ENCODE data around the gene PHKA1. TPM values are rescaled to one million over a fixed set of nuclear protein-coding genes. Genes with fewer than 3 reads are reported as not detected.
"Not testable (repeated sequence)": the region's sequence is repeated elsewhere in the genome, so short reads cannot be mapped to it uniquely, and the experiment has no call there.

Gene PHKA1
- total RNA-seq, 2 experiments from 2014 or later: 9.7 to 10.2 TPM

DNA sequence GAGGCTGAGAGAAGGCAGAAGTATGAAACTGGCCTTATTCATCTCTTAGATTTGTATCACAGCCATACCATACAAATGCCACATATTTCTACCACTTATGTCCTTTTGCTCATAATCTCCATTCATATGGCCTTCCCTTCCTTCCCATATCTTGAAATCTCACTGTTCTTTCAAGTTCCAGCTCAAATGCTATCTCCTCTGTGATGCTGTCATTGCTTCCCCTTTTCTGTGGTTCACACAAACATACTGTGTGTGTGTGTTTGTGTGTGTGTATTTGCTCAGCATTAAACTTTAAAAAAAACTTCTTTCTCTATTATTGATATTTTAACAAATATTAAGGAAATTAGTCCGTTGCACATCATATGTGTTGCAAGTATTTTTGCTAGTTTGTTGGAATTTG lies 26.7 kb downstream of the PHKA1 start:
- Mint-ChIP-seq H3K4me1 (peaks cover 2% of the 10 kb centered on the region), H3K27me3 (no peaks in the 10 kb centered on the region), H3K9me3 (peaks cover 2% of the 10 kb centered on the region), H3K27ac (no peak overlapping the region), H3K4me3 (no peak overlapping the region), H3K36me3 (peaks cover 6% of the 10 kb centered on the region)
- DNase-seq: no peak

- no peak overlapping the region for H3K4me3 Mint-ChIP-seq
- DNase-seq: no peak
- H3K9me3 Mint-ChIP-seq: peaks cover 2% of the 10 kb centered on the region
- peaks cover 6% of the 10 kb centered on the region for H3K36me3 Mint-ChIP-seq
- no peak overlapping the region for H3K27ac Mint-ChIP-seq
- no peaks in the 10 kb centered on the region for H3K27me3 Mint-ChIP-seq
- peaks cover 2% of the 10 kb centered on the region for H3K4me1 Mint-ChIP-seq
Observed at GRCh38 chrX:72685810-72686456, 28.2 kb downstream of the PHKA1 start.

- H3K4me3 Mint-ChIP-seq: no peak overlapping the region
Observed at GRCh38 chrX:72685018-72685417, 29.1 kb downstream of the PHKA1 start.

GRCh38 chrX:72683631-72684030 lies 30.5 kb downstream of the PHKA1 start:
- peaks cover 6% of the 10 kb centered on the region for H3K9me3 Mint-ChIP-seq
- H3K4me1 Mint-ChIP-seq: peaks cover 2% of the 10 kb centered on the region
- H3K36me3 Mint-ChIP-seq: peaks cover 12% of the 10 kb centered on the region
- H3K27ac Mint-ChIP-seq: no peak overlapping the region
- no peak overlapping the region for H3K4me3 Mint-ChIP-seq
- H3K27me3 Mint-ChIP-seq: no peaks in the 10 kb centered on the region
- DNase-seq: no peak

More at GRCh38 chrX:72685018-72685417, 29.1 kb downstream of the PHKA1 start:
- H3K27me3 Mint-ChIP-seq: no peaks in the 10 kb centered on the region
- no peak for DNase-seq
- peaks cover 2% of the 10 kb centered on the region for H3K4me1 Mint-ChIP-seq
- H3K36me3 Mint-ChIP-seq: peaks cover 8% of the 10 kb centered on the region
- H3K9me3 Mint-ChIP-seq: peaks cover 2% of the 10 kb centered on the region
- H3K27ac Mint-ChIP-seq: no peak overlapping the region

DNA sequence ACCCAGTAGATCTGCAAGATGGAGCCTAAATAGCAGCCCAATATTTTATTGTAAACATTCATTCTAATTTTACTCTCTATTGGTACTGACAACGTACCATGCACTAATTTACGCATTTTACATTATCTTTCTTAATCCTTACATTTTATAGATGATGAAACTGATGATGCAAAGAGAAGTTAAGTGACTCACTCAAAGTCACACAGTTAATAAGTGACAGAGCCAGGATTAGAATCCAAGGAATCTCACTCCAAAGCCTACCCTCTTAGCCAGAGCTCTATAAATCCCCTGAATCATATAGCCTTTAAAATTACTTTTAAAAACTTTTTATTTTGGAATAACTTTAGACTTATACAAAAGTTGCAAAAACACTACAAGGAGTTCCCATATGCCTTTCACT lies 37.6 kb downstream of the PHKA1 start:
- no peaks in the 10 kb centered on the region for H3K4me1 Mint-ChIP-seq
- peaks cover 18% of the 10 kb centered on the region for H3K36me3 Mint-ChIP-seq
- no peak overlapping the region for H3K4me3 Mint-ChIP-seq
- peaks cover 4% of the 10 kb centered on the region for H3K9me3 Mint-ChIP-seq
- H3K27ac Mint-ChIP-seq: no peak overlapping the region
- H3K27me3 Mint-ChIP-seq: no peaks in the 10 kb centered on the region
- no peak for DNase-seq

DNA sequence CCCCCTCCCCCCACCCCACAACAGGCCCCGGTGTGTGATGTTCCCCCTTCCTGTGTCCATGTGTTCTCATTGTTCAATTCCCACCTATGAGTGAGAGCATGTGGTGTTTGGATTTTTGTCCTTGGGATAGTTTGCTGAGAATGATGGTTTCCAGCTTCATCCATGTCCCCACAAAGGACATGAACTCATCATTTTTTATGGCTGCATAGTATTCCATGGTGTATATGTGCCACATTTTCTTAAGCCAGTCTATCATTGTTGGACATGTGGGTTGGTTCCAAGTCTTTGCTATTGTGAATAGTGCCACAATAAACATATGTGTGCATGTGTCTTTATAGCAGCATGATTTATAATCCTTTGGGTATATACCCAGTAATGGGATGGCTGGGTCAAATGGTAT lies 40.2 kb downstream of the PHKA1 start:
- H3K27ac Mint-ChIP-seq, H3K4me3 Mint-ChIP-seq, DNase-seq, H3K9me3 Mint-ChIP-seq, H3K4me1 Mint-ChIP-seq, H3K27me3 Mint-ChIP-seq: not testable (repeated sequence)
- peaks cover 17% of the 10 kb centered on the region for H3K36me3 Mint-ChIP-seq

DNA sequence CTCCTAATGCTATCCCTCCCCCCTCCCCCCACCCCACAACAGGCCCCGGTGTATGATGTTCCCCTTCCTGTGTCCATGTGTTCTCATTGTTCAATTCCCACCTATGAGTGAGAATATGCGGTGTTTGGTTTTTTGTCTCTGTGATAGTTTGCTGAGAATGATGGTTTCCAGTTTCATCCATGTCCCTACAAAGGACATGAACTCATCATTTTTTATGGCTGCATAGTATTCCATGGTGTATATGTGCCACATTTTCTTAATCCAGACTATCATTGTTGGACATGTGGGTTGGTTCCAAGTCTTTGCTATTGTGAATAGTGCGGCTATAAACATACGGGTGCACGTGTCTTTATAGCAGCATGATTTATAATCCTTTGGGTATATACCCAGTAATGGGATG lies 44.6 kb downstream of the PHKA1 start:
- not testable (repeated sequence) for H3K27ac Mint-ChIP-seq, DNase-seq, H3K27me3 Mint-ChIP-seq, H3K9me3 Mint-ChIP-seq, H3K4me3 Mint-ChIP-seq, H3K4me1 Mint-ChIP-seq
- H3K36me3 Mint-ChIP-seq: peaks cover 20% of the 10 kb centered on the region

GRCh38 chrX:72666451-72666850 lies 47.7 kb downstream of the PHKA1 start:
- DNase-seq: no peak
- peaks cover 2% of the 10 kb centered on the region for H3K9me3 Mint-ChIP-seq
- peaks cover 25% of the 10 kb centered on the region for H3K36me3 Mint-ChIP-seq
- no peaks in the 10 kb centered on the region for H3K27me3 Mint-ChIP-seq
- no peak overlapping the region for H3K27ac Mint-ChIP-seq
- no peaks in the 10 kb centered on the region for H3K4me1 Mint-ChIP-seq
- no peak overlapping the region for H3K4me3 Mint-ChIP-seq

DNA sequence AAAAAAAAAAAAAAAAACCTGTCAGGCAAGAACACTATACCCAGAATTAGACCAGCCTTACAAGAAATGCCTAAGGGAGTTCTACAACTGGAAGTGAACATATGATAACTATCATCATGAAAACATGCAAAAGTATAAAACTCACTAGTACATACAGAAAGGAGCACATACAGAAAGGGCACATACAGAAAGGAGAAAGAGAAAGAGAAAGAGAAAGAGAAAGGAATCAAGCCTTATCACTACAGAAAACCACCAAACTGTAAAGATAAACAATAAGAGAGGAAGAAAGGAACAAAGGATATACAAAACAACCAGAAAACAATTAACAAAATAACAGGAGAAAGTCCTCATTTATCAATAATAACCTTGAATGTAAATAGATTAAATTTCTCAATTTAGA lies 50.4 kb downstream of the PHKA1 start:
- Mint-ChIP-seq H3K4me3 (no peak overlapping the region), H3K9me3 (peaks cover 2% of the 10 kb centered on the region), H3K27ac (no peak overlapping the region), H3K4me1 (no peaks in the 10 kb centered on the region), H3K27me3 (no peaks in the 10 kb centered on the region), H3K36me3 (peaks cover 19% of the 10 kb centered on the region)
- no peak for DNase-seq

DNA sequence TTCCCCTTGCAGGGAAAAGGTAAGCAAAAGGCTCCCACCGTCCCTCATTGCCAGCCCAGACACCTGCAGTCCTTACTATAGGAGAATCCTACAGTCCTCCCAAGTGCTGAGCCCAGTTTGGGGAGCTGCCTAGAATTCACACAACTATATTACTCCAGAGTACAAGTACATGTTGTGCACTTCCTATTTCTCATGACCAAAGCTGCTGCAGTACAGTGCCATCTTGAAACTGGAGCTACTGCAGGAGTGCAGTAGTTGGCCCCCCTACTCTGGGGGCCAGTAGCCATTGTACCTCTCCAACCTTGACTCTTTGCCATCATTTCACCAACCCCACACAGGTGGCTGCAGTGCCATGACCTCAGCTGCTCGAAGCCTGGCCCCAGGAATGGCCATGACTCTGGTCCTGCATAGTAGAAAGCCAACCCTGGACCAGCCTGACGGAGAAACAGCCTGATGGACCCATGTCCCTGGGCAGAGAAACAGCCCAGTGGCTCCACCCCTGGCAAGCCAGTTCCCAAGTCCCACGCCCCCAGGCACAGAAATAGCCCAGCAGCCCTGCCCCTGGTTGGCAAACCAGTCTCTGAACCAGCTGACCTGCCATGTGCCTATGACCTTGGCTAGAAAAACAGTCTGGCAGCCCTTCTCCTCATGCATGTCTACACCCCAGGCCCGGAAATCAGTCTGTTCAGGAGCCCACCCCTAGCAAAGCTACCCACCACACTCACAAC lies 51.9 kb downstream of the PHKA1 start:
- no peak overlapping the region for H3K27ac Mint-ChIP-seq
- no peak for DNase-seq
- peaks cover 21% of the 10 kb centered on the region for H3K36me3 Mint-ChIP-seq
- no peaks in the 10 kb centered on the region for H3K27me3 Mint-ChIP-seq
- H3K4me1 Mint-ChIP-seq: no peaks in the 10 kb centered on the region
- H3K4me3 Mint-ChIP-seq: no peak overlapping the region
- H3K9me3 Mint-ChIP-seq: peaks cover 2% of the 10 kb centered on the region

DNA sequence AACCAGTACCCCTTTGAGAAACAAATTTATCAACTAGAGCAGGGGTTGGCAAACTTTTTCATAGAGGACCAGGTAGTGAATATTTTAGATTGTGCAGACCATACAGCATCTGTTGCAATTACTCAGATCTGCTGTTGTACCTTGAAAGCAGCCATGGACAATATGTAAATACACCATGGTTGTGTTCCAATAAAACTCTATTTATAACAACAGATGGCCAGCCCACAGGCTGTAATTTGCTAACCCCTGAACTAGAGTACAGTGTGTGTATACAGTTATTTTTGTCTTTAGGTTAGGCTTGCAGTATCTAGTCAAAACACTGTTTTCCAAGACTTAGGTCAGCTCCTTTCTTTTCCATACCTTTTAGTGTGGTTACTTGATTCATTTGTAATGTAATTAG lies 54.4 kb downstream of the PHKA1 start:
- DNase-seq: no peak
- no peak overlapping the region for H3K27ac Mint-ChIP-seq
- no peaks in the 10 kb centered on the region for H3K4me1 Mint-ChIP-seq
- H3K9me3 Mint-ChIP-seq: peaks cover 2% of the 10 kb centered on the region
- H3K36me3 Mint-ChIP-seq: peaks cover 20% of the 10 kb centered on the region
- no peak overlapping the region for H3K4me3 Mint-ChIP-seq
- H3K27me3 Mint-ChIP-seq: no peaks in the 10 kb centered on the region

DNA sequence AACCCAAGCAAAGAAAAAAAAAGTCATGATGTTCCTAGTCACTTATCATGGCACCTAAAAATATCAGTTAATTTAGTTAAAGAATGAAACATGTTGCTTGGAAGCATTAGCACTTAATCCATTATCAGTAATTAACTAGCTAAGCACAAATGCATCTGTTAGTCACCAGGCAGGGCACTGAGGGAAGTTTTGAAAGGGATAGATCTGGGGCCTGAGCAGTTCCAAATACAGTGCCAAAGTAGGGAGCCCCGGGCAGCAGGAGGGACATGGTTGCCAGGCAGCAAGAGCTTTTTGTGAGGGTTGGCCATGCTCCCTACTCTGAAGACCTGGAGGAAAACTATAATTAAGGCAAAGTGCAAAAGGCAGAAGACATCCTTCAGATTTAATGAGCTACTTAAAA lies 62.0 kb downstream of the PHKA1 start:
- H3K27me3 Mint-ChIP-seq: no peaks in the 10 kb centered on the region
- H3K4me3 Mint-ChIP-seq: no peak overlapping the region
- H3K36me3 Mint-ChIP-seq: peaks cover 10% of the 10 kb centered on the region
- H3K9me3 Mint-ChIP-seq: no peaks in the 10 kb centered on the region
- H3K4me1 Mint-ChIP-seq: no peaks in the 10 kb centered on the region
- no peak overlapping the region for H3K27ac Mint-ChIP-seq
- DNase-seq: no peak

GRCh38 chrX:72644946-72645345 lies 69.2 kb downstream of the PHKA1 start:
- peaks cover 10% of the 10 kb centered on the region for H3K36me3 Mint-ChIP-seq
- H3K4me1 Mint-ChIP-seq: no peaks in the 10 kb centered on the region
- H3K27me3 Mint-ChIP-seq: no peaks in the 10 kb centered on the region
- DNase-seq: no peak
- no peak overlapping the region for H3K4me3 Mint-ChIP-seq
- H3K9me3 Mint-ChIP-seq: no peaks in the 10 kb centered on the region
- H3K27ac Mint-ChIP-seq: no peak overlapping the region

DNA sequence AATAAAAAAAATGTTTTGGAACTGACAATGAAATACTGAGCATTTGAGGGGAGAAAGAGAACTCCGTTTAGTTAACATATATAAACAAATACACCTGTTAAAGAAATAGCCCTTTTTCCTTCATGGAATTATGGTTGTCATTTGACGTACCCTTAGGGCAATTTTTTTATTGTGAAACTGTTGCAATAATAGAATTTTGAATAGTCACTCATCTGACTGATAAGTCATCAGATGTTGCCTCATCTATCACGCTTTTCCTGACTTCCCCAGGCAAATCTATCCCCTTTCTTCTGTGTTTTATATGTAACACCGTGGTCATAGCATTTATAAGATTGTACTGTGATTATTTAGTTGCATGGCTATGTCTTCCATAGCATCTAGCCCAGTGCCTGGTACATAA lies 72.5 kb downstream of the PHKA1 start:
- Mint-ChIP-seq H3K9me3 (no peaks in the 10 kb centered on the region), H3K27me3 (no peaks in the 10 kb centered on the region), H3K27ac (no peak overlapping the region), H3K4me3 (no peak overlapping the region), H3K4me1 (no peaks in the 10 kb centered on the region), H3K36me3 (peaks cover 10% of the 10 kb centered on the region)
- DNase-seq: no peak

GRCh38 chrX:72635930-72636329 lies 78.2 kb downstream of the PHKA1 start:
- Mint-ChIP-seq H3K4me1 (no peaks in the 10 kb centered on the region), H3K9me3 (no peaks in the 10 kb centered on the region), H3K27me3 (no peaks in the 10 kb centered on the region), H3K36me3 (peaks cover 9% of the 10 kb centered on the region), H3K27ac (no peak overlapping the region), H3K4me3 (no peak overlapping the region)
- no peak for DNase-seq

DNA sequence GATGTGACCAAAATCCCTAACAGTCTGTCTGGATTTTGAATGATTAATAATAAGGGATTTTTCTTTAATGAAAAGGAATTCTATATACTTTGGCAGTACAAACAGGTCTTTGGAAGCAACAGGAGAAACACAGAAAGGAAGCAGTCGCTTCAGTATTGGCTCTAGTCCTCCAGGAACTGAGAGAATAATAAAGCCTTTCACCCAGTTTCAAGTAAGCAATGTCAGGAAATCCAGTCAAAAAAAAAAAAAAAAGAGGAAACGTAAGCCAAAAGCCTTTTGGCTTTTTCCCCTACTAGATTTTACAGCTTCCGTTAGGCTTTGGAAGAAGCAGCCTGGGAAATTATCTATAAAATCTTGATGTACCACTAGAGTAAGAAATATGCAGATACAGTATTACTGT lies 79.8 kb downstream of the PHKA1 start:
- no peaks in the 10 kb centered on the region for H3K27me3 Mint-ChIP-seq
- no peak overlapping the region for H3K27ac Mint-ChIP-seq
- peaks cover 9% of the 10 kb centered on the region for H3K36me3 Mint-ChIP-seq
- no peak for DNase-seq
- H3K4me3 Mint-ChIP-seq: no peak overlapping the region
- no peaks in the 10 kb centered on the region for H3K9me3 Mint-ChIP-seq
- no peaks in the 10 kb centered on the region for H3K4me1 Mint-ChIP-seq
